ENCODE results near the gene IHH. TPM values are rescaled to one million over a fixed set of nuclear protein-coding genes. Genes with fewer than 3 reads are reported as not detected.

Gene IHH
- total and polyA plus RNA-seq, 2 of the 8 experiments (the other 6 are each of a cell fraction or from before 2014, with no cell fraction given): 0.03 TPM; not detected in 1

GRCh38 chr2:219087848-219088247 is 27.1 kb upstream of the IHH start (continued):
- TF ChIP-seq, protein P1, sequence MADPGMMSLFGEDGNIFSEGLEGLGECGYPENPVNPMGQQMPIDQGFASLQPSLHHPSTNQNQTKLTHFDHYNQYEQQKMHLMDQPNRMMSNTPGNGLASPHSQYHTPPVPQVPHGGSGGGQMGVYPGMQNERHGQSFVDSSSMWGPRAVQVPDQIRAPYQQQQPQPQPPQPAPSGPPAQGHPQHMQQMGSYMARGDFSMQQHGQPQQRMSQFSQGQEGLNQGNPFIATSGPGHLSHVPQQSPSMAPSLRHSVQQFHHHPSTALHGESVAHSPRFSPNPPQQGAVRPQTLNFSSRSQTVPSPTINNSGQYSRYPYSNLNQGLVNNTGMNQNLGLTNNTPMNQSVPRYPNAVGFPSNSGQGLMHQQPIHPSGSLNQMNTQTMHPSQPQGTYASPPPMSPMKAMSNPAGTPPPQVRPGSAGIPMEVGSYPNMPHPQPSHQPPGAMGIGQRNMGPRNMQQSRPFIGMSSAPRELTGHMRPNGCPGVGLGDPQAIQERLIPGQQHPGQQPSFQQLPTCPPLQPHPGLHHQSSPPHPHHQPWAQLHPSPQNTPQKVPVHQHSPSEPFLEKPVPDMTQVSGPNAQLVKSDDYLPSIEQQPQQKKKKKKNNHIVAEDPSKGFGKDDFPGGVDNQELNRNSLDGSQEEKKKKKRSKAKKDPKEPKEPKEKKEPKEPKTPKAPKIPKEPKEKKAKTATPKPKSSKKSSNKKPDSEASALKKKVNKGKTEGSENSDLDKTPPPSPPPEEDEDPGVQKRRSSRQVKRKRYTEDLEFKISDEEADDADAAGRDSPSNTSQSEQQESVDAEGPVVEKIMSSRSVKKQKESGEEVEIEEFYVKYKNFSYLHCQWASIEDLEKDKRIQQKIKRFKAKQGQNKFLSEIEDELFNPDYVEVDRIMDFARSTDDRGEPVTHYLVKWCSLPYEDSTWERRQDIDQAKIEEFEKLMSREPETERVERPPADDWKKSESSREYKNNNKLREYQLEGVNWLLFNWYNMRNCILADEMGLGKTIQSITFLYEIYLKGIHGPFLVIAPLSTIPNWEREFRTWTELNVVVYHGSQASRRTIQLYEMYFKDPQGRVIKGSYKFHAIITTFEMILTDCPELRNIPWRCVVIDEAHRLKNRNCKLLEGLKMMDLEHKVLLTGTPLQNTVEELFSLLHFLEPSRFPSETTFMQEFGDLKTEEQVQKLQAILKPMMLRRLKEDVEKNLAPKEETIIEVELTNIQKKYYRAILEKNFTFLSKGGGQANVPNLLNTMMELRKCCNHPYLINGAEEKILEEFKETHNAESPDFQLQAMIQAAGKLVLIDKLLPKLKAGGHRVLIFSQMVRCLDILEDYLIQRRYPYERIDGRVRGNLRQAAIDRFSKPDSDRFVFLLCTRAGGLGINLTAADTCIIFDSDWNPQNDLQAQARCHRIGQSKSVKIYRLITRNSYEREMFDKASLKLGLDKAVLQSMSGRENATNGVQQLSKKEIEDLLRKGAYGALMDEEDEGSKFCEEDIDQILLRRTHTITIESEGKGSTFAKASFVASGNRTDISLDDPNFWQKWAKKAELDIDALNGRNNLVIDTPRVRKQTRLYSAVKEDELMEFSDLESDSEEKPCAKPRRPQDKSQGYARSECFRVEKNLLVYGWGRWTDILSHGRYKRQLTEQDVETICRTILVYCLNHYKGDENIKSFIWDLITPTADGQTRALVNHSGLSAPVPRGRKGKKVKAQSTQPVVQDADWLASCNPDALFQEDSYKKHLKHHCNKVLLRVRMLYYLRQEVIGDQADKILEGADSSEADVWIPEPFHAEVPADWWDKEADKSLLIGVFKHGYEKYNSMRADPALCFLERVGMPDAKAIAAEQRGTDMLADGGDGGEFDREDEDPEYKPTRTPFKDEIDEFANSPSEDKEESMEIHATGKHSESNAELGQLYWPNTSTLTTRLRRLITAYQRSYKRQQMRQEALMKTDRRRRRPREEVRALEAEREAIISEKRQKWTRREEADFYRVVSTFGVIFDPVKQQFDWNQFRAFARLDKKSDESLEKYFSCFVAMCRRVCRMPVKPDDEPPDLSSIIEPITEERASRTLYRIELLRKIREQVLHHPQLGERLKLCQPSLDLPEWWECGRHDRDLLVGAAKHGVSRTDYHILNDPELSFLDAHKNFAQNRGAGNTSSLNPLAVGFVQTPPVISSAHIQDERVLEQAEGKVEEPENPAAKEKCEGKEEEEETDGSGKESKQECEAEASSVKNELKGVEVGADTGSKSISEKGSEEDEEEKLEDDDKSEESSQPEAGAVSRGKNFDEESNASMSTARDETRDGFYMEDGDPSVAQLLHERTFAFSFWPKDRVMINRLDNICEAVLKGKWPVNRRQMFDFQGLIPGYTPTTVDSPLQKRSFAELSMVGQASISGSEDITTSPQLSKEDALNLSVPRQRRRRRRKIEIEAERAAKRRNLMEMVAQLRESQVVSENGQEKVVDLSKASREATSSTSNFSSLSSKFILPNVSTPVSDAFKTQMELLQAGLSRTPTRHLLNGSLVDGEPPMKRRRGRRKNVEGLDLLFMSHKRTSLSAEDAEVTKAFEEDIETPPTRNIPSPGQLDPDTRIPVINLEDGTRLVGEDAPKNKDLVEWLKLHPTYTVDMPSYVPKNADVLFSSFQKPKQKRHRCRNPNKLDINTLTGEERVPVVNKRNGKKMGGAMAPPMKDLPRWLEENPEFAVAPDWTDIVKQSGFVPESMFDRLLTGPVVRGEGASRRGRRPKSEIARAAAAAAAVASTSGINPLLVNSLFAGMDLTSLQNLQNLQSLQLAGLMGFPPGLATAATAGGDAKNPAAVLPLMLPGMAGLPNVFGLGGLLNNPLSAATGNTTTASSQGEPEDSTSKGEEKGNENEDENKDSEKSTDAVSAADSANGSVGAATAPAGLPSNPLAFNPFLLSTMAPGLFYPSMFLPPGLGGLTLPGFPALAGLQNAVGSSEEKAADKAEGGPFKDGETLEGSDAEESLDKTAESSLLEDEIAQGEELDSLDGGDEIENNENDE (IDR thresholded peaks at IDR 0.05; ENCODE audit: insufficient replicate concordance, low read length): no peak
- TF ChIP-seq MAX (IDR thresholded peaks at IDR 0.05): no peak

All from H1 (cell line).